ENCODE measurements around the gene TENT5C.

DNA sequence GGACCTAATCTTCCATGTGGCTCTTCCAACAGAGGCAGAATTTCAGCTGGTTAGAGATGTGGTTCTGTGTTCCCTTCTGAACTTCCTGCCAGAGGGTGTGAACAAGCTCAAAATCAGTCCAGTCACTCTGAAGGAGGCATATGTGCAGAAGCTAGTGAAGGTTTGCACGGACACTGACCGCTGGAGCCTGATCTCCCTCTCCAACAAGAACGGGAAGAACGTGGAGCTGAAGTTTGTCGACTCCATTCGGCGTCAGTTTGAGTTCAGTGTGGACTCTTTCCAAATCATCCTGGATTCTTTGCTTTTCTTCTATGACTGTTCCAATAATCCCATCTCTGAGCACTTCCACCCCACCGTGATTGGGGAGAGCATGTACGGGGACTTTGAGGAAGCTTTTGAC lies 17.3 kb downstream of the TENT5C start:
- TF ChIP-seq, protein P1, sequence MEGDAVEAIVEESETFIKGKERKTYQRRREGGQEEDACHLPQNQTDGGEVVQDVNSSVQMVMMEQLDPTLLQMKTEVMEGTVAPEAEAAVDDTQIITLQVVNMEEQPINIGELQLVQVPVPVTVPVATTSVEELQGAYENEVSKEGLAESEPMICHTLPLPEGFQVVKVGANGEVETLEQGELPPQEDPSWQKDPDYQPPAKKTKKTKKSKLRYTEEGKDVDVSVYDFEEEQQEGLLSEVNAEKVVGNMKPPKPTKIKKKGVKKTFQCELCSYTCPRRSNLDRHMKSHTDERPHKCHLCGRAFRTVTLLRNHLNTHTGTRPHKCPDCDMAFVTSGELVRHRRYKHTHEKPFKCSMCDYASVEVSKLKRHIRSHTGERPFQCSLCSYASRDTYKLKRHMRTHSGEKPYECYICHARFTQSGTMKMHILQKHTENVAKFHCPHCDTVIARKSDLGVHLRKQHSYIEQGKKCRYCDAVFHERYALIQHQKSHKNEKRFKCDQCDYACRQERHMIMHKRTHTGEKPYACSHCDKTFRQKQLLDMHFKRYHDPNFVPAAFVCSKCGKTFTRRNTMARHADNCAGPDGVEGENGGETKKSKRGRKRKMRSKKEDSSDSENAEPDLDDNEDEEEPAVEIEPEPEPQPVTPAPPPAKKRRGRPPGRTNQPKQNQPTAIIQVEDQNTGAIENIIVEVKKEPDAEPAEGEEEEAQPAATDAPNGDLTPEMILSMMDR (IDR thresholded peaks at IDR 0.05), result no peak
- TF ChIP-seq POLR2A (IDR thresholded peaks at IDR 0.05), result no peak
- no peak for TF ChIP-seq POLR2AphosphoS5 (IDR thresholded peaks at IDR 0.05)

Data from breast epithelium (tissue), 3 donors.